Frontal cortex (tissue), 4 donors: Measurements from ENCODE around the gene CD244. TPM values are rescaled to one million over a fixed set of nuclear protein-coding genes. Genes with fewer than 3 reads are reported as not detected.
"Not testable (repeated sequence)": the region's sequence is repeated elsewhere in the genome, so short reads cannot be mapped to it uniquely, and the experiment has no call there.

Experiments
- DNase-seq, 2 donors: peaks; one replicate each; pipeline ENCODE4 v3.0.0; 2012; ENCODE audit warnings: low spot score in 2 of 2
- FAIRE-seq: peaks from 2 replicates; lab custom pipeline; 2012; peaks lifted over from hg19 to GRCh38; lab: Jason Lieb, UNC
- total RNA-seq: library from RNA; depleted of rRNA; stranded (reverse); fragments of >200 nt; gene quantifications from one replicate; pipeline ENCODE4 v1.2.3, GENCODE V29; 2014
- donor health status: control.
- donor health status: control.
- donor health status: control.

The CD244 gene
- total RNA-seq, 1 donor from 2014 or later: not detected

DNA sequence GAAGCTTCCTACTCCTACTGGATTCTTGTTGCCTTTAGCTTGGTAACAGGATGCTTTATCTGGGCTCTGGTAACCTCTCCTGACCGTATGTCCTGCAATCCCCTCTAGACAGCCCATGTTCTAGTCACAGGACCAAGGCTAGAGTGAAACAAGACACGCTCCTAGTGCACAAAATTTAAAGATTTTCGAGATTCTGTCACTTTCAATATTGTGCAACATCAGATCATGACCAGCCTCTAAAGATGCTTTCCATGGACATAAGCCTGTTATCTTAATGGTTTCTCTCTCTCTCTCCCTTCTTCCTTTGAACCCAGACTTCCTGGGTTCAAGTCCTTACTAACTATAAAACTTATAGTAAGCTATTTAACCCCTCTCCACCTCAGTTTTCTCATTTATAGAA, 68.3 kb downstream of the CD244 start:
- FAIRE-seq: no peak
- no peak for DNase-seq

DNA sequence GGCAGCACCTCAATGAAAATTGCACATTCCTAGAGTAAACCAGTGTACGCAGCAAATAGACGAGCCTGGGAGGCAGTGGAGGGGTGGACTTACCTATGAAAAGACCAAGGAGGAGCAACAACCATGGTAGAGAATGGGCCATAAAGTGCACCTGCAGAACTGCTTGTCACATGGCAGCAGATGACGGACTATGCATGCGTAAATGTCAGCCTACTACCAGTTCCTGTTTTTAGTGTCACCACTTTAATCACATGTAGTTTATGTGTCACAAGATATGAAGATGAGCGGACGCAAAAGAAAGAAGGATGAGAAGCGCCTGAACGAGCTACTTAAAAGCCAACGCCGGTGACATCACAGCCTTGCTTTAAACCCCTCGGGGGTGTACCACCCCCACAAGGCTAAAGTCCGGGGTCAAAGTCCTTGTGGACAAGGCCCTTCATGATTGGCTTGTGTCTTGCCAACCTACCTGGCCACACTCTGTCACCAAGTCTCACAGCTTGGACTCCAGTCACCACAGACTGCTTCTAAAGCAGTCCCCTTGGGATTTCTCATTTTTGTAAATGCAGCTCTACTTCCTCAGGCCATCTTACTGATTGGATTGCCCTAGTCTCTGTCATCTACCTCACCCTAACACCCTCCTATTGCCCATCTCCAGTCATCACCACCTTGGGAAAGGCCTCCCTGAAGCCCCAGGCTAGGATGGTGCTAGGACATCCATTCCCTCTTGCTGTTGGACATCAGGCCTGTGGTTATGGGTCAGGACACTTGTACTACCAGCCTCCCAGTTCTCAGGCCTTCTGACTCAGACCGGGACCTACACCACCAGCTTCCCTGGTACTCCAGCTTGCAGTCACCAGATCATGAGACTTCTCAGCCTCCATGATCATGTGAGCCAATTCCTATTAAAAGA, 72.7 kb downstream of the CD244 start:
- DNase-seq (no peak), FAIRE-seq (no peak)

DNA sequence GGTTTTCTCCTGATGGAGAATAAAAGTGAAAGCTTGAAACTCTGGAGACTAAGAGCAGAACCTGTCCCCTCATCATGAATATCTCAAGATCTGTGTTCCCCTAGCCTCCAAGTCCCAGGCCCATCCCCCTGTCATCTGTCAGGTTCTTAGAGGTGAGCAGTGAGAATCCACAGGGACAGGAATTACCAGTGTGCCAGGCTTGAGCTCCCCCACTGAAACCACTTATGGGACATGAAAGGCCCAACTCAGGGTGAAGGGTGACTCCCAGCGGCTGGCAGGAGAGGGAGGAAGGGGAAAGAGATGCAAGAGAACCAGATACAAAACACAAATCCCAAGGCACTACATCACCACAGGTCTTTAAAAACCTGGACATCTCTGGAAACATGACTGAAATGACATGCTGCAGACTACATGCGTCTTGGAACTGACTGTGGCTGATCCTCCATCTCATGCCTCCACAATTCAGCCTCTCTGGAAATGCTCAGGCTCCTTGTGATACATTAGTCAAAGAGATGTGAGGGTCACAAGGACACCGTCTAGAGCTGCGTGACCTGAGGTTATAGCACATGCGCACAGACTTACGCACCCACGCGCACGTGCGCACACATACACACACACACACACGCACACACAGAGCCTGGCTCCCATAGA, 73.5 kb downstream of the CD244 start:
- DNase-seq (no peak), FAIRE-seq (no peak)

DNA sequence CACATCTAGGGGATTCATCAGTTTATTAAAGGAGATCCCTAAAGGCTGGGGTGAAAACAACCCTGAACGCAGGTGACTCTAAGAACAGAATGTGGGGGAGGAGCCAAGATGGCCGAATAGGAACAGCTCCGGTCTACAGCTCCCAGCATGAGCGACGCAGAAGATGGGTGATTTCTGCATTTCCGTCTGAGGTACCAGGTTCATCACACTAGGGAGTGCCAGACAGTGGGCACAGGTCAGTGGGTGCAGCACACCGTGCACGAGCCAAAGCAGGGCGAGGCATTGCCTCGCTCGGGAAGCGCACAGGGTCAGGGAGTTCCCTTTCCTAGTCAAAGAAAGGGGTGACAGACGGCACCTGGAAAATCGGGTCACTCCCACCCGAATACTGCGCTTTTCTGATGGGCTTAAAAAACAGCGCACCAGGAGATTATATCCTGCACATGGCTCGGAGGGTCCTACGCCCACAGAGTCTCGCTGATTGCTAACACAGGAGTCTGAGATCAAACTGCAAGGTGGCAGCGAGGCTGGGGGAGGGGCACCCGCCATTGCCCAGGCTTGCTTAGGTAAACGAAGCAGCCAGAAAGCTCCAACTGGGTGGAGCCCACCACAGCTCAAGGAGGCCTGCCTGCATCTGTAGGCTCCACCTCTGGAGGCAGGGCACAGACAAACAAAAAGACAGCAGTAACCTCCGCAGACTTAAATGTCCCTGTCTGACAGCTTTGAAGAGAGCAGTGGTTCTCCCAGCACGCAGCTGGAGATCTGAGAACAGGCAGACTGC, 79.5 kb downstream of the CD244 start:
- not testable (repeated sequence) for DNase-seq, FAIRE-seq

DNA sequence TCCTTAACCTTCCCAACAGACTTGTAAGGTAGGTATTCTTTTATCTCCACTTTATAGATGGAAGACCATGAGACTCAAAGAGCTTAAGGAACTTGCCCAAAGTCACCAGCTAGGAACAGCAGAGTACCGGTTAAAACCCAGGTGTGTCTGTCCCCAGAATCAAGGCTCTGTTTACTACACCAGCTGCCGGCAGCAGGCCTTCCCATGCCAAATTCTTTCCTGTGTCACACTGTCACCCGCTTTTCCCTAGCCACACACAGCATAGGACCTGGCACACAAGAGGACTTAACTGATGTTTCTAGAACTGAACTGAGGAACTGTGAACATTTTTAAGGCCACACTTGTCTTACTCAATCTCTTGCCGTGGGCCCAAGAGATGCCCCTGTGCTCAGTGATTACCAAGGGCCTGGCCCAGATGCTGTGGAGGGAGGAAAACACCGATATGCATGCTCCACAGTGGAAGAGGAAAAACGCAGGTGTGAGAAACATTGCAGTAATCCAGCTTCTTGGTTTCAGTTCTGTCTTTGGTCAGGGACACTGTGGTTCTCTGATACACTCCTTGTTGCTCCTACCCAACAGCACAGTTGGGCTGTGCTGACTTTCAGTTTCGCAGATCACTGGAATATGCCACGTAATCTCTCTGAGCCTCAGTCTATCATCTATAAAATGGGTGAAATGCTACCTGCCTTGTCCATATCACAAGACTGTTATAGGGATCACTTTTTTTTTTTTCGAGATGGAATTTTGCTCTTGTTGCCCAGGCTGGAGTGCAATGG, 80.6 kb downstream of the CD244 start:
- FAIRE-seq: no peak
- no peak for DNase-seq

DNA sequence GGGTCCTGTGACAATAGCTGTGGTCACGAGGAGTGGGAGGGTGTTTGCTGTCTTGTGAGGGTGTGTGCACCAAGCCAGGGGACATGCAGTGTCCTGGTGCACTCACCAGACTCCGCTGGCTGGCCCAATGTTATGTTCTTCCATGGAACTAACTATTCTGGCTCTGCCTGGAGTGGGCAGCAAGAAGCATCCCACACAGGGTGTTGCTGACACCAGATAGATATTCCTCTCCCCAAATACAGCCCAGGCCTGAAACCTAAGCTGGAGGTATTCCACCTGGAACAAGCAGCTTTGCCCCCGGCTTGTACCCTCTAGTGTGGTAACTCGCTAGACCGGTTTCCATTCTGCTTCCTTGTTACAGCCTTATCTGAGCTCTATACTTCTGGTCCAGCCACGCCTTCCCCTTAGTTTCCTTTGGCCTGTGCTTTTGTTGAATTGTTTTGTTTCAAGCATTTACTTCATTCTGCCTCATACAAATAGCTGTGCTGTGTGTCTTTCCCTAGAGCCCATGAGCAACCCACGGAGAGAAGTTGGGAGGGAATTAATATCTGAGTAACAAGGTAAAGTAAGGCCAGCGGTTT, 81.4 kb downstream of the CD244 start:
- no peak for DNase-seq
- FAIRE-seq: no peak

DNA sequence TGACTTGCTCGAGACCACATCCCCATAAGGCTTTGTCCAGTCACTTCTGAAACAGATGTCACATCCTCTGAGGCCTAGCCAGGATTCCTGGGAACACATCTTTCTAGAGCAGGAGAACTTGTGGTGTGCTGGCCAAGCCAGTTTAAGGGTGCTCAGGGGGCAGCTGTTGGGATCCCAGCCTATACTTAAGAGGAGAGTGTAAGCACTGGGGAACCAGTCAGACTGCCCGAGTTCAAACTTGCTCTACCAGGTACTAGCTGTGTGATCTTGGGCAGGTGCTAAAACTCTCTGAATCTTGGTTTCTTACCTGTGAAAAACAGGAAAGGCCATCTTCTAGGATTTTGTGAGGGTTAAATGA, 82.3 kb downstream of the CD244 start:
- DNase-seq: no peak
- FAIRE-seq: no peak

Other genes starting within 250 kb of the CD244 start
- gene SLAMF1, start 215.8 kb downstream of the CD244 start, total RNA-seq: not detected
- gene CD48, start 151.1 kb downstream of the CD244 start, total RNA-seq: 0.82 TPM
- gene SLAMF7, start 123.6 kb downstream of the CD244 start, total RNA-seq: not detected
- gene LY9, start 66.7 kb downstream of the CD244 start, total RNA-seq: not detected
- not detected for gene ITLN1, start 22.3 kb upstream of the CD244 start, total RNA-seq
- not detected for gene ITLN2, start 91.9 kb upstream of the CD244 start, total RNA-seq
- 9.4 TPM for gene F11R, start 158.3 kb upstream of the CD244 start, total RNA-seq
- 32.6 TPM for gene TSTD1, start 176.1 kb upstream of the CD244 start, total RNA-seq
- gene USF1, start 183.1 kb upstream of the CD244 start, total RNA-seq: 186 TPM
- gene ARHGAP30, start 207.0 kb upstream of the CD244 start, total RNA-seq: 0.82 TPM
- gene NECTIN4, start 226.7 kb upstream of the CD244 start, total RNA-seq: not detected
- gene KLHDC9, start 235.5 kb upstream of the CD244 start, total RNA-seq: 4.5 TPM